Adrenal gland (tissue), 5 donors: Measurements from ENCODE around the gene KIF18A.

Source experiments
- CTCF ChIP-seq, 6 experiments: fragments of 450-650 bp in 4 of 6; fragments of 200-600 bp in 2 of 6; sonication (generic) in 1 of 6; IDR thresholded peaks; 1 replicate in 5 of 6; 2 replicates in 1 of 6; pipeline versions ENCODE4 v1.5.1 to v1.8.0; 2016 to 2021; ENCODE audit warnings: antibody characterized with exemption in 6 of 6, mild to moderate bottlenecking in 2 of 6, moderate library complexity in 1 of 6
- POLR2A ChIP-seq, 2 donors: fragments of 450-650 bp; IDR thresholded peaks; one replicate each; pipeline ENCODE4 v1.6.1; 2017; ENCODE audit warnings: antibody characterized with exemption in 2 of 2, mild to moderate bottlenecking in 2 of 2, moderate library complexity in 1 of 2
- donor health status: DM: no; HTN: no; CAD: no.

- no peak for TF ChIP-seq CTCF (IDR thresholded peaks at IDR 0.05)
- TF ChIP-seq POLR2A (IDR thresholded peaks at IDR 0.05): no peak
Observed at GRCh38 chr11:27998552-27998951, 109.4 kb downstream of the KIF18A start.
